Measurements from ENCODE around the gene GNGT2.

GNGT2 gene

GRCh38 chr17:49239963-49240362 lies 29.6 kb upstream of the GNGT2 start:
- Histone ChIP-seq H3K27ac (ENCODE audit: extremely low read depth, low read depth, low read length) (no peak overlapping the region), H3K36me3 (ENCODE audit: control insufficient read depth in 2 of 2, insufficient read depth in 1 of 2, low read length in 2 of 2) (no peaks in the 10 kb centered on the region), H3K4me1 (ENCODE audit: control insufficient read depth, insufficient read depth, low read length) (no peaks in the 10 kb centered on the region), H3K4me3 (ENCODE audit: low read depth, low read length) (no peak overlapping the region), H3K9me3 (ENCODE audit: control insufficient read depth, insufficient read depth, low read depth, low read length) (no peaks in the 10 kb centered on the region)
- CTCF ChIA-PET, result interaction anchor here (0.6 to 4.5 kb wide), 6 partner anchors 12 to 207 kb away, joined by 3 to 33 read pairs (median 3); no protein-coding TSS in a partner anchor
- POLR2A ChIA-PET, result no interaction called here
- no peak for TF ChIP-seq FEZF1 (tag by site-specific recombination; IDR thresholded peaks at IDR 0.05)
- TF ChIP-seq ZNF664 (tag by site-specific recombination; IDR thresholded peaks at IDR 0.05), result peak; percentile 24; the same call in 1 of the 2 replicates

GRCh38 chr17:49235896-49236295 lies 25.5 kb upstream of the GNGT2 start:
- Histone ChIP-seq H3K27ac (ENCODE audit: extremely low read depth, low read depth, low read length) (no peak overlapping the region), H3K9me3 (ENCODE audit: control insufficient read depth, insufficient read depth, low read depth, low read length) (no peaks in the 10 kb centered on the region), H3K4me1 (ENCODE audit: control insufficient read depth, insufficient read depth, low read length) (no peaks in the 10 kb centered on the region; the same call in 1 of the 2 replicates), H3K4me3 (ENCODE audit: low read depth, low read length) (no peak overlapping the region), H3K36me3 (ENCODE audit: control insufficient read depth in 2 of 2, insufficient read depth in 1 of 2, low read length in 2 of 2) (no peaks in the 10 kb centered on the region)
- TF ChIP-seq BCL11B (tag by site-specific recombination; IDR thresholded peaks at IDR 0.05; ENCODE audit: low read depth), result no peak
- no peak for TF ChIP-seq ZNF24 (tag by site-specific recombination; IDR thresholded peaks at IDR 0.05)
- TF ChIP-seq ZNF521 (tag by site-specific recombination; IDR thresholded peaks at IDR 0.05), result no peak
- ChIA-PET POLR2A (no interaction called here), CTCF (interaction anchor here (0.6 to 1.2 kb wide), 4 partner anchors 9 to 1218 kb away, joined by 3 to 4 read pairs (median 3); no protein-coding TSS in a partner anchor)

GRCh38 chr17:49234509-49235080 lies 24.2 kb upstream of the GNGT2 start:
- Histone ChIP-seq H3K4me1 (ENCODE audit: control insufficient read depth, insufficient read depth, low read length) (no peaks in the 10 kb centered on the region; the same call in 1 of the 2 replicates), H3K36me3 (ENCODE audit: control insufficient read depth in 2 of 2, insufficient read depth in 1 of 2, low read length in 2 of 2) (no peaks in the 10 kb centered on the region), H3K27ac (ENCODE audit: extremely low read depth, low read depth, low read length) (no peak overlapping the region), H3K9me3 (ENCODE audit: control insufficient read depth, insufficient read depth, low read depth, low read length) (no peaks in the 10 kb centered on the region), H3K4me3 (ENCODE audit: low read depth, low read length) (no peak overlapping the region)
- ChIA-PET CTCF (interaction anchor here (1.0 to 1.1 kb wide), 2 partner anchors 8 to 57 kb away, joined by 3 to 5 read pairs; no protein-coding TSS in a partner anchor), POLR2A (no interaction called here)
- no peak for TF ChIP-seq SP3 (tag by site-specific recombination; IDR thresholded peaks at IDR 0.05)
- no peak for TF ChIP-seq RBAK (tag by site-specific recombination; IDR thresholded peaks at IDR 0.05)
- no peak for TF ChIP-seq ZNF394 (tag by site-specific recombination; IDR thresholded peaks at IDR 0.05; ENCODE audit: borderline replicate concordance)
- TF ChIP-seq ZSCAN16 (tag by site-specific recombination; IDR thresholded peaks at IDR 0.05), result no peak
- no peak for TF ChIP-seq ZNF248 (tag by site-specific recombination; IDR thresholded peaks at IDR 0.05)

- H3K27ac ChIP-seq (ENCODE audit: extremely low read depth, low read depth, low read length), result no peak overlapping the region
Observed at GRCh38 chr17:49231563-49231894, 21.2 kb upstream of the GNGT2 start.

GRCh38 chr17:49230636-49231562 lies 20.5 kb upstream of the GNGT2 start, which contains the start of gene PHOSPHO1:
Gene PHOSPHO1, minus strand, starts transcription at chr17:49230787. Its CDS starts 4,096 bp downstream, at chr17:49226691.
- no peaks in the 10 kb centered on the region for H3K9me3 ChIP-seq (ENCODE audit: control insufficient read depth, insufficient read depth, low read depth, low read length)
- peak within 1 kb of the TSS; percentile 73 for H3K4me3 ChIP-seq (ENCODE audit: low read depth, low read length)
- CTCF ChIA-PET, result interaction anchor here (0.9 to 1.7 kb wide), 3 partner anchors 51 to 421 kb away, joined by 3 to 7 read pairs (median 3); no protein-coding TSS in a partner anchor
- no peaks in the 10 kb centered on the region; the same call in 1 of the 2 replicates for H3K4me1 ChIP-seq (ENCODE audit: control insufficient read depth, insufficient read depth, low read length)
- no peak within 1 kb of the TSS for H3K27ac ChIP-seq (ENCODE audit: extremely low read depth, low read depth, low read length)
- POLR2A ChIA-PET, result interaction anchor here (1.1 to 1.7 kb wide), 2 partner anchors 29 to 39 kb away, joined by 4 to 8 read pairs; no protein-coding TSS in a partner anchor
- no peaks in the 10 kb centered on the region for H3K36me3 ChIP-seq (ENCODE audit: control insufficient read depth in 2 of 2, insufficient read depth in 1 of 2, low read length in 2 of 2)
- peak; percentile 71 for TF ChIP-seq GLIS1 (tag by site-specific recombination; IDR thresholded peaks at IDR 0.05)
- no peak for TF ChIP-seq ZNF670 (tag by site-specific recombination; IDR thresholded peaks at IDR 0.05; ENCODE audit: low read depth)
- TF ChIP-seq ZNF777 (tag by site-specific recombination; IDR thresholded peaks at IDR 0.05; ENCODE audit: borderline replicate concordance), result 0 out of 2 replicates have a peak, but pooled peaks have one; percentile 19
- no peak for TF ChIP-seq ZNF248 (tag by site-specific recombination; IDR thresholded peaks at IDR 0.05)
- no peak for TF ChIP-seq ZNF18 (tag by site-specific recombination; IDR thresholded peaks at IDR 0.05)
- TF ChIP-seq ZBTB7A (tag by site-specific recombination; IDR thresholded peaks at IDR 0.05; ENCODE audit: low read depth), result no peak
- TF ChIP-seq ZNF112 (tag by site-specific recombination; IDR thresholded peaks at IDR 0.05), result no peak
- TF ChIP-seq GLI4 (tag by site-specific recombination; IDR thresholded peaks at IDR 0.05), result no peak
- no peak for TF ChIP-seq RBAK (tag by site-specific recombination; IDR thresholded peaks at IDR 0.05)
- no peak for TF ChIP-seq ZNF530 (tag by site-specific recombination; IDR thresholded peaks at IDR 0.05; ENCODE audit: low read depth)
- TF ChIP-seq ZFHX2 (tag by site-specific recombination; conservative IDR thresholded peaks at IDR 0.05), result peak; percentile 92
- TF ChIP-seq ZBTB17 (tag by site-specific recombination; IDR thresholded peaks at IDR 0.05), result peak; percentile 51

More at GRCh38 chr17:49231563-49231894, 21.2 kb upstream of the GNGT2 start:
- H3K9me3 ChIP-seq (ENCODE audit: control insufficient read depth, insufficient read depth, low read depth, low read length), result no peaks in the 10 kb centered on the region
- no peak overlapping the region for H3K4me3 ChIP-seq (ENCODE audit: low read depth, low read length)
- H3K4me1 ChIP-seq (ENCODE audit: control insufficient read depth, insufficient read depth, low read length), result no peaks in the 10 kb centered on the region; the same call in 1 of the 2 replicates
- ChIA-PET CTCF (interaction anchor here (0.9 to 1.5 kb wide), 3 partner anchors 7 to 421 kb away, joined by 3 read pairs; no protein-coding TSS in a partner anchor), POLR2A (no interaction called here)
- no peaks in the 10 kb centered on the region for H3K36me3 ChIP-seq (ENCODE audit: control insufficient read depth in 2 of 2, insufficient read depth in 1 of 2, low read length in 2 of 2)
- TF ChIP-seq GFI1B (tag by site-specific recombination; IDR thresholded peaks at IDR 0.05), result no peak
- peak; percentile 96 for TF ChIP-seq ZNF121 (tag by site-specific recombination; IDR thresholded peaks at IDR 0.05)

All from HEK293 (cell line).